HG03520 (cell line): Measurements from ENCODE around the gene MKLN1.
A peak's percentile ranks its signal among the peaks of the same experiment; 100 is the strongest.
"Not testable (repeated sequence)": the region's sequence is repeated elsewhere in the genome, so short reads cannot be mapped to it uniquely, and the experiment has no call there.

ENCODE experiments used
- ATAC-seq: cut with Tn5 transposase; IDR thresholded peaks from one replicate; pipeline ENCODE4 v1.9.1; 2021; ENCODE audit warnings: mild to moderate bottlenecking, moderate library complexity; ENCODE audit not compliant: unreplicated experiment

The MKLN1 gene

GRCh38 chr7:131307627-131308026 lies 20.0 kb upstream of the MKLN1 start:
- ATAC-seq = no peak

- ATAC-seq = no peak
Observed at GRCh38 chr7:131312838-131313237, 14.8 kb upstream of the MKLN1 start.

GRCh38 chr7:131320603-131321002 lies 7.1 kb upstream of the MKLN1 start:
- ATAC-seq = no peak

- no peak for ATAC-seq
Observed at GRCh38 chr7:131321656-131322055, 6.0 kb upstream of the MKLN1 start.

- ATAC-seq = no peak
Observed at GRCh38 chr7:131322061-131322460, 5.6 kb upstream of the MKLN1 start.

- no peak for ATAC-seq
Observed at GRCh38 chr7:131322861-131323260, 4.8 kb upstream of the MKLN1 start.

- ATAC-seq = no peak
Observed at GRCh38 chr7:131325179-131325840, 2.4 kb upstream of the MKLN1 start.

- no peak for ATAC-seq
Observed at GRCh38 chr7:131326576-131326975, 1.1 kb upstream of the MKLN1 start.

- ATAC-seq = peak; percentile 6
Observed at GRCh38 chr7:131327049-131327625, 539 bp upstream of the MKLN1 start.

- ATAC-seq = no peak
Observed at GRCh38 chr7:131328377-131329175, 900 bp downstream of the MKLN1 start.

GRCh38 chr7:131329176-131329570 lies 1.5 kb downstream of the MKLN1 start:
- no peak for ATAC-seq

GRCh38 chr7:131330299-131330698 lies 2.6 kb downstream of the MKLN1 start:
- ATAC-seq = no peak

GRCh38 chr7:131331806-131332205 lies 4.1 kb downstream of the MKLN1 start:
- ATAC-seq = no peak

- not testable (repeated sequence) for ATAC-seq
Observed at GRCh38 chr7:131332729-131333128, 5.1 kb downstream of the MKLN1 start.

GRCh38 chr7:131335639-131336381 lies 8.1 kb downstream of the MKLN1 start:
- no peak for ATAC-seq

- no peak for ATAC-seq
Observed at GRCh38 chr7:131336956-131337355, 9.3 kb downstream of the MKLN1 start.

- no peak for ATAC-seq
Observed at GRCh38 chr7:131338173-131338572, 10.5 kb downstream of the MKLN1 start.

- no peak for ATAC-seq
Observed at GRCh38 chr7:131338691-131339390, 11.2 kb downstream of the MKLN1 start.

GRCh38 chr7:131341690-131342089 lies 14.0 kb downstream of the MKLN1 start:
- ATAC-seq = no peak

GRCh38 chr7:131342864-131343442 lies 15.3 kb downstream of the MKLN1 start:
- ATAC-seq = no peak
